HG03025 (cell line): ENCODE data around the gene PDK2.

Experiments
- ATAC-seq: cut with Tn5 transposase; IDR thresholded peaks from one replicate; pipeline ENCODE4 v1.9.1; 2021; ENCODE audit warnings: mild to moderate bottlenecking, moderate library complexity; ENCODE audit not compliant: unreplicated experiment, low FRiP score

Gene PDK2

GRCh38 chr17:50094753-50095619 lies at the start of gene PDK2:
Gene PDK2, plus strand, starts transcription at chr17:50095351. Its CDS starts 85 bp downstream, at chr17:50095436.
- peak; percentile 89 for ATAC-seq

DNA sequence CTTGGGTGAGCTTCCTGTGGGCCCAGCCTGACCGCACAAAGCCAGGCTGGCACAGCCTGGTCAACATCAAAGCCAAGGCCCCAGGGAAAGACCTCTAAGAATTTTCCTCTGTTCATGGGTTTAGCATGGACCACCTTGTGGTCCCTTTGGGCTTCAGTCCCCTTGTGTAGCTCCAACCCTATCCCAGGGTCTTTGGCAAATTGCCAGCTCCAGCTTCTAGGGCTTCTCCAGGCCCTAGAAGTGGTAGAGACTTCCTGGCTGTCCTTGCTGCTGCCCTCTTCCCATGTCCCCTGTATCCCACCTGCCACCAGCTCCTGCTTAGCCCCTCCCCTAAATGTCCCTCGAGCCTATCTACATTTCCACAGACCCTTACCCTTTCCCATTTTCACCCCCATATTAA lies 49.0 kb upstream of the PDK2 start:
- ATAC-seq = no peak

GRCh38 chr17:50046667-50047066 lies 48.5 kb upstream of the PDK2 start:
- no peak for ATAC-seq

DNA sequence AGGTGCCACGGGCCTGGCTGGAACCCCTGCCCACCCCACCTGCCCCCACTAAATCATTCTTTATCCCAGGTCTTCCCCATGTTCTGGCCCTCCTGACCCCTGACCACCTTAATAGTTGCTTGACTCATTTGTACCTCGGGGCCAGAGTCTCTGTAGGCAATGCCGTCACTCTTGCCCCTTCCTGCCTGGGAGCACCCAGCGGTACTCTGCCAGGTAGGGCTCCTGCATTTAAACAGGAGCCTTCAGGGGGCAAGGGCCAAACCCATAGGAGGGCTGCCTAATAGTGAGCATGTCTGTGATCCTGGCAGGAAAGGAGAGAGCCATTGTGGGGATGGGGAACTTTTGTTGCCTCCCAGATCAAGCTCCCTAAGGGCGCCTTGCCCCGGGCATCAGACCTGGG lies 48.1 kb upstream of the PDK2 start:
- ATAC-seq = no peak

DNA sequence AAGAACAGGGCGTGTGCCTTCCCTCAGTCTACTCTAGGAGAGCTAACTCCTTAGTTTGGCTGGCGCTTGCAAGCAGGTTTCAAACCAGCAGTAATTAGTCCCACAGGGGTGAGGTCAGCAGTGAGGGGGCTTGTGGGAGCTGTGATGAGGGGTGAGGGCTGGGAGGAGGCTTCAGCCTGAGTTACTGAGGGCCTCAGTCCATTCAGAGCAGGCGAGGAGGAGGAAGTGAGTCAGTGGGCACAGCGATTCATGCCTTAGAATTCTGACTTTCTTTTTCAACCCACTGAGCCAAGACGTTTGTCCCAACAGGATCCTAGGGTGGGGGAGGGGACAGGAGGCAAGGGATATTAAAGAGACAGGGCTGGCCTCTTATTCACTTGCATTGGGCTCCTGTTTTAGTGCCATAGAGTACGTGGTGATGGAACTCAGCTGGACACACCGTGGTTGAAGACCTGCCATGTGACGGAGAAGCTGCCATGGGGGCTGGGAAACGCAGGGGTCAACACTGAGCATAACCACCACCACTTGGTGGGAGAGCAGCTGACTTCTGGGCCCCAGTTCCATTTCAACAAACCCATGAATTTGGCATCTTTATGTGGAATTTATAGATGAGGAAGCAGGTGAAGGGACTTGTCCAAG lies 47.5 kb upstream of the PDK2 start:
- no peak for ATAC-seq

GRCh38 chr17:50048146-50048720 lies 46.9 kb upstream of the PDK2 start:
- no peak for ATAC-seq

DNA sequence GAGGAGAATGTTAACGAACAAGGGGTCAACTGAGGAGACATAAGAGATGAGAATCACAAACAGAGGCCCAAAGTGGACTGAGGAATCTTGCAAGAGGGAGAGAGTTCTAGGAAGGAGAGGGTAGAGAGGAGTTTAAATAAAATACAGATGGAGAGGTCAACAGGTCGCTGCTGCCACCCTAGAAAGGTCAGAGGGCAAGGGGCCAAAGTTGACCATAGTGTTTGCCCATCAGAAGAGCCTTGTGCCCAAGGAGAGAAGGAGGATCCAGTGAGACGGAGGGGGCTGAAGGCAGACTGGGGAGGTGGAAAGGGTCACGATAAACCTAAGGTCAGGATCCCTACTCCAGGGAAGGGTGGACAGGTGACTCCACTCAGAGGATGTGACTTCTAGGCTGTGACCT lies 46.2 kb upstream of the PDK2 start:
- no peak for ATAC-seq

- no peak for ATAC-seq
These were observed 45.5 kb upstream of the PDK2 start for GRCh38 chr17:50049636-50050035.

- ATAC-seq = no peak
These were observed 44.6 kb upstream of the PDK2 start for GRCh38 chr17:50050431-50051032.

- ATAC-seq = no peak
These were observed 44.0 kb upstream of the PDK2 start for GRCh38 chr17:50051082-50051576.

GRCh38 chr17:50051606-50052005 lies 43.5 kb upstream of the PDK2 start:
- no peak for ATAC-seq

GRCh38 chr17:50052241-50052796 lies 42.8 kb upstream of the PDK2 start:
- no peak for ATAC-seq

- no peak for ATAC-seq
These were observed 42.1 kb upstream of the PDK2 start for GRCh38 chr17:50052822-50053653.

DNA sequence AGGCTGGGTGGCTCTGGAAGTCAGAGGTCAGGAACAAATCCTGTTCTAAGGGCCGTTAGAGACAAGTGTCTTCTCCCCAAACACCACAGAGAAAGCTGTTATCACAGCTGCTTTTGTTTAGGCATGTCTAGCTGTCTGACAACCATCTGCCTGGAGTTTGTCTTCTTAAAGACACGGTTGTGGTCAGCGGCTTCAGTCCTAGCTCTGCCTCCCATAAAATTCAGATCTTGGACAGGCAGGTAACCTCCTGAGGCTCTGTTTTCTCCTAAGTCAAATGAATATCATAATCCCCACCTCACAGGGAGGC lies 41.5 kb upstream of the PDK2 start:
- no peak for ATAC-seq

DNA sequence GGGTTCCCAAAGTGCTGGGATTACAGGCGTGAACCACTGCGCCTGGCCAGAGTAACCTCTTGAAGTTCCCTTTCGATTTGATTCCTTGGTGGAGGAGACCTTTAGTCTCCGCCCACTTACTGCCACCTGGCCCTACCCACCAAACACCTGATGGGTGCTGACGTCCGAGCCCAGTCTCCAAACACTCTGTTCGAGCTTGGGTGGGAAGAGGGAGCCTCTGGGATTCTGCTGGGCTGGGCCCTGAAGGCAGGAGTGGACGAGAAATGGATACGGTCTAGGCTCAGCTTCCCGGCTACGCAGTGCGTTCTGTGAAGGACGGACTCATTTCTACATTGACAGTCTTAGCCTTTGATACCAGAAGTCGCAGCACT lies 40.1 kb upstream of the PDK2 start:
- ATAC-seq = no peak

DNA sequence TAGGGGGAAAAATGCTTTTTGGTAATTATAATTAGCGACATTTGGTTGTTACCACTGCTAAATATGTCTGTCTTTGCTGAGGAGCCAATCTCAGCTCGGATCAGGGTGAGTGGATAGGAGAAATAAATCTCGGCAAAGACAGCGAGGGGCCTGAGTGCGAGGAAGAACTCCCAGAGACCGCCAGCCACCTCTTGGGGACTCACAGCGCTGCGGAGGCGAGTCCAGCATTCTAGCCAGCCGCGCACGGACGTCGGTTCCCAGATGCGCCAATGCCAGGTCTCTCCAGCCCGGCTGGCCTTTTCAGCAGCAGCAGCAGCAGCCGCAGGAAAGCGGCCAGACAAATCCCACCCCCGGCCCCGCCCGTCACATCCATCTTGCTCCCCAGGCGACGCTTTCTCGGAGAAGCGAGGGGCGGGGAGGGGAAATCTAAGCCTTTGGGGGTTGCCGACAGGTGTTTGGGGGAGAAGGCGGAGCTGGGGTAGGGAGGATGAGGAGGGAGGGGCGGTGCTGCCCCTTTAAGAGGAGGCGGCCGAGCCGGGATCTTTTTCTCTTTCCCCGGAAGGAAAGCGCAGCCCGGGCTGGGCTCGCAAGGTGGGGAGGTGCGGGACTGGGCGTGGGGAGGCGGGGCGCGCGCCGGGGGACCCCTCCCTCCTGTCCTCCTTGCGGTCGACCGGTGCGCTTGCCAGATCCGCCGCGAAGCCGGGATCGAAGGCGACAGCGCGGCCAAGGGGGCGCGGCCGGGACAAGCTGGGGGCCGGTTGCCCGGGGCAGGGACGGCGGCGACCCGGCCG lies 39.5 kb upstream of the PDK2 start, which contains the start of gene ITGA3:
Gene ITGA3 (plus strand): TSS at position 685 of the 791 bp plus-strand sequence. CDS start 330 bp downstream, outside the sequence.
- no peak for ATAC-seq

- no peak for ATAC-seq
These were observed 38.8 kb upstream of the PDK2 start for GRCh38 chr17:50056217-50056960.

DNA sequence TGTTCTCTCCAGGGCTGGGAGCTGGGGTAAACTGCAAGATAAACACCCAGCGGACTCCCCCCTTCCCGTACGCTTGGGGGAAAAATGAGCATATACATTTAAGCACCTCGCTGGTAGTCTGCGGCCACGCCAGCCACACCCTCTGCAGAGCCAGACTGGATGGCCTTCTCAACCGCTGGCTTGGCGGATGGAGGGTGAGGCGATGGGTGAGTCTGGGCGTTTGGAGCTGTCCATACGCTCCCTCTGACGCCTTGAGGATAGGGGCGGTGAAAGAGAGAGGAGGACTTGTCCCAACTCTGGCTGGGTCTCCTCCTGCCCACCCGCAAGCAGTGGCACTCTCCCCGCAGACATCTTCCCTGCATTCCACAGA lies 38.2 kb upstream of the PDK2 start:
- ATAC-seq = no peak
